A549 (cell line): Measurements from ENCODE around the gene TBL1X. TPM values are rescaled to one million over a fixed set of nuclear protein-coding genes. Genes with fewer than 3 reads are reported as not detected.

Source experiments
- ATAC-seq, 2 experiments: fragments of 200-7000 bp in 1 of 2; fragments of >200 bp in 1 of 2; cut with Nextera tagmentation in 1 of 2; cut with Tn5 transposase in 1 of 2; 3 replicates each; pipeline versions ENCODE4 v1.8.0 to v1.9.1; 2018 to 2020; ENCODE audit warnings: mild to moderate bottlenecking in 1 of 2, moderate library complexity in 1 of 2
- CTCF ChIA-PET: fragments of 300-600 bp; sonication (Branson Sonifier 250); formaldehyde crosslinking; extraction: SDS; loops from one replicate; lab custom pipeline; 2021; ENCODE audit warnings: antibody characterized with exemption, inconsistent platforms; lab: Yijun Ruan, JAX
- POLR2A ChIA-PET: fragments of 350-600 bp; formaldehyde crosslinking; extraction: SDS; loops from one replicate; lab custom pipeline; 2021; ENCODE audit warnings: antibody characterized with exemption, inconsistent platforms; lab: Yijun Ruan, JAX
- DNase-seq, 2 experiments: peaks; one replicate each; pipeline versions ENCODE4 v3.0.0 to v3.0.0-alpha.2; 2011 to 2016; ENCODE audit warnings: low read depth in 1 of 2, low spot score in 1 of 2
- FAIRE-seq: peaks from 2 replicates; lab custom pipeline; 2011; peaks lifted over from hg19 to GRCh38; lab: Jason Lieb, UNC
- H3K27ac ChIP-seq, 2 experiments: fragments of >200 bp; sonication (Bioruptor Twin); formaldehyde crosslinking; 3 replicates each; pipeline ENCODE4 v1.5.1; 2016 to 2017
- H3K4me1 ChIP-seq: fragments of >200 bp; sonication (Bioruptor Twin); formaldehyde crosslinking; 3 replicates; pipeline ENCODE4 v1.6.1; 2016
- H3K4me2 ChIP-seq: fragments of >200 bp; sonication (Bioruptor Twin); formaldehyde crosslinking; 3 replicates; pipeline ENCODE4 v1.6.1; 2016
- H3K4me3 ChIP-seq: fragments of >200 bp; sonication (Bioruptor Twin); formaldehyde crosslinking; 3 replicates; pipeline ENCODE4 v1.5.1; 2016
- H3K9me3 ChIP-seq: fragments of >200 bp; sonication (Bioruptor Twin); formaldehyde crosslinking; 3 replicates; pipeline ENCODE4 v1.6.1; 2016
- CBX2 ChIP-seq: fragments of 200-600 bp; sonication (generic); IDR thresholded peaks from 2 replicates; pipeline ENCODE4 v1.6.1; 2016; ENCODE audit warnings: low read depth, mild to moderate bottlenecking, borderline replicate concordance
- CHD4 ChIP-seq: fragments of 200-600 bp; sonication (generic); IDR thresholded peaks from 2 replicates; pipeline ENCODE4 v1.6.1; 2016; ENCODE audit warnings: antibody characterized with exemption, mild to moderate bottlenecking, borderline replicate concordance
- E2F6 ChIP-seq: IDR thresholded peaks from 2 replicates; pipeline ENCODE4 v1.6.1; 2012; ENCODE audit warnings: low read depth, borderline replicate concordance
- EHF ChIP-seq: fragments of 250-450 bp; sonication (Bioruptor Pico); IDR thresholded peaks from 2 replicates; pipeline ENCODE4 v1.5.0; 2020; ENCODE audit warnings: mild to moderate bottlenecking
- EHMT2 ChIP-seq: fragments of 200-600 bp; sonication (generic); IDR thresholded peaks from 2 replicates; pipeline ENCODE4 v1.6.1; 2016; ENCODE audit warnings: antibody characterized with exemption, low read depth, mild to moderate bottlenecking, moderate library complexity
- ESRRA ChIP-seq: fragments of 150-350 bp; IDR thresholded peaks from 2 replicates; pipeline ENCODE4 v1.6.1; 2014; ENCODE audit warnings: mild to moderate bottlenecking, low read length, borderline replicate concordance
- FOXS1 ChIP-seq: fragments of 250-450 bp; sonication (Bioruptor Pico); IDR thresholded peaks from 2 replicates; pipeline ENCODE4 v1.5.0; 2020; ENCODE audit warnings: mild to moderate bottlenecking, moderate library complexity
- HDAC2 ChIP-seq: fragments of 200-600 bp; sonication (generic); IDR thresholded peaks from 2 replicates; pipeline ENCODE4 v1.6.1; 2016
- HMGXB4 ChIP-seq: fragments of 250-450 bp; sonication (Bioruptor Pico); IDR thresholded peaks from 2 replicates; pipeline ENCODE4 v1.5.0; 2021; ENCODE audit warnings: mild to moderate bottlenecking, moderate library complexity, borderline replicate concordance
- HOXB13 ChIP-seq: fragments of 250-450 bp; sonication (Bioruptor Pico); IDR thresholded peaks from 2 replicates; pipeline ENCODE4 v1.5.0; 2020; ENCODE audit warnings: low read depth, mild to moderate bottlenecking, moderate library complexity
- HOXB5 ChIP-seq: fragments of 250-450 bp; sonication (Bioruptor Pico); IDR thresholded peaks from 2 replicates; pipeline ENCODE4 v1.5.0; 2020; ENCODE audit warnings: mild to moderate bottlenecking, moderate library complexity
- JUNB ChIP-seq: fragments of >200 bp; sonication (Bioruptor Twin); formaldehyde crosslinking; IDR thresholded peaks from 2 replicates; pipeline ENCODE4 v1.6.1; 2016
- KDM5A ChIP-seq: fragments of 200-600 bp; sonication (generic); IDR thresholded peaks from 2 replicates; pipeline ENCODE4 v1.6.1; 2016; ENCODE audit warnings: antibody characterized with exemption, mild to moderate bottlenecking
- MAFK ChIP-seq: fragments of 450-650 bp; IDR thresholded peaks from 2 replicates; pipeline ENCODE4 v1.6.1; 2014; ENCODE audit not compliant: partially characterized antibody
- MAX ChIP-seq: IDR thresholded peaks from 2 replicates; pipeline ENCODE4 v1.6.1; 2012
- NPAS2 ChIP-seq: fragments of 250-450 bp; sonication (Bioruptor Pico); IDR thresholded peaks from 2 replicates; pipeline ENCODE4 v1.8.0; 2022; ENCODE audit warnings: mild to moderate bottlenecking, moderate library complexity, borderline replicate concordance
- NR3C1 ChIP-seq: fragments of >200 bp; sonication (Bioruptor Twin); formaldehyde crosslinking; IDR thresholded peaks from 3 replicates; pipeline ENCODE4 v1.6.1; 2017
- PBX3 ChIP-seq: IDR thresholded peaks from 2 replicates; pipeline ENCODE4 v1.6.1; 2012
- PHF8 ChIP-seq: fragments of 200-600 bp; sonication (generic); IDR thresholded peaks from 2 replicates; pipeline ENCODE4 v1.6.1; 2016; ENCODE audit warnings: low read depth, mild to moderate bottlenecking, antibody characterized with exemption, moderate library complexity, borderline replicate concordance
- POLR2A ChIP-seq: IDR thresholded peaks from 2 replicates; pipeline ENCODE4 v1.6.1; 2012; ENCODE audit warnings: mild to moderate bottlenecking, low read length
- POLR2AphosphoS2 ChIP-seq: conservative IDR thresholded peaks from 2 replicates; pipeline ENCODE4 v1.6.1; 2012; ENCODE audit warnings: low read length, improper control_type of control experiment, inconsistent platforms
- RAD21 ChIP-seq, 2 experiments: fragments of >200 bp in 1 of 2; sonication (Bioruptor Twin) in 1 of 2; formaldehyde crosslinking in 1 of 2; IDR thresholded peaks in 1 of 2; conservative IDR thresholded peaks in 1 of 2; 2 replicates in 1 of 2; 3 replicates in 1 of 2; pipeline ENCODE4 v1.6.1; 2012 to 2018; ENCODE audit warnings: inconsistent platforms in 1 of 2
- RARB ChIP-seq: fragments of 250-450 bp; sonication (Bioruptor Pico); IDR thresholded peaks from 2 replicates; pipeline ENCODE4 v1.8.0; 2021; ENCODE audit warnings: mild to moderate bottlenecking, moderate library complexity
- SMC3 ChIP-seq: fragments of >200 bp; sonication (Bioruptor Twin); formaldehyde crosslinking; IDR thresholded peaks from 3 replicates; pipeline ENCODE4 v1.6.1; 2018; ENCODE audit warnings: inconsistent platforms
- ZFP36 ChIP-seq: fragments of 450-650 bp; IDR thresholded peaks from 2 replicates; pipeline ENCODE4 v1.6.1; 2014; ENCODE audit warnings: borderline replicate concordance; ENCODE audit not compliant: partially characterized antibody
- WGBS: methylation state at CpG from one replicate; pipeline ENCODE4 v1.1.6; 2017; ENCODE audit errors: missing lambda C conversion rate; 5-methylcytosine and 5-hydroxymethylcytosine counted together
- polyA plus RNA-seq, 4 experiments: library from polyadenylated mRNA; depleted of rRNA in 3 of 4; stranded (reverse); fragments of >200 nt; fragmentation: RNase III in 1 of 4; extraction: RNeasy Plus Mini Kit Qiagen cat#74134 plus additional on column Dnase treatment in 1 of 4; gene quantifications; 2 replicates in 3 of 4; 3 replicates in 1 of 4; pipeline ENCODE4 v1.2.3, GENCODE V29; 2011 to 2017

Gene TBL1X
- polyA plus RNA-seq, 2 of the 4 experiments (the other 2 are of a cell fraction) = 14.6 to 18.0 TPM

- FAIRE-seq (no peak), DNase-seq (no peak), ATAC-seq (no peak)
- Histone ChIP-seq H3K4me1 (no peaks in the 10 kb centered on the region), H3K27ac (no peak overlapping the region), H3K4me3 (no peak overlapping the region), H3K9me3 (no peaks in the 10 kb centered on the region), H3K4me2 (no peak overlapping the region)
- CTCF ChIA-PET = no interaction called here
- WGBS = 90% methylated on average over 1 of the region's 1 CpG
- TF ChIP-seq E2F6 (no peak), PHF8 (no peak), POLR2AphosphoS2 (no peak), NPAS2 (CRISPR knock-in tag) (no peak), POLR2A (no peak), MAFK (no peak), SMC3 (no peak), EHMT2 (no peak), CHD4 (no peak), FOXS1 (CRISPR knock-in tag) (no peak), ZFP36 (no peak), HOXB5 (CRISPR knock-in tag) (no peak), HMGXB4 (CRISPR knock-in tag) (no peak), RARB (no peak)
- POLR2A ChIA-PET = no interaction called here
Measured at GRCh38 chrX:9436812-9437211, 28.0 kb upstream of the TBL1X start.

GRCh38 chrX:9438933-9439494 lies 25.8 kb upstream of the TBL1X start:
- H3K4me3 ChIP-seq = no peak overlapping the region
- no peak overlapping the region for H3K4me2 ChIP-seq
- ChIA-PET POLR2A (no interaction called here), CTCF (no interaction called here)
- FAIRE-seq = no peak
- no peak for ATAC-seq
- no peaks in the 10 kb centered on the region for H3K4me1 ChIP-seq
- no peaks in the 10 kb centered on the region for H3K9me3 ChIP-seq
- TF ChIP-seq PHF8 (no peak), E2F6 (no peak), HOXB13 (CRISPR knock-in tag) (no peak), EHF (CRISPR knock-in tag) (no peak), NR3C1 (no peak), JUNB (no peak), HDAC2 (no peak), RAD21 (conservative IDR thresholded peaks at IDR 0.05 in 1 of 2, IDR thresholded peaks at IDR 0.05 in 1 of 2) (no peak), MAX (no peak), CBX2 (no peak), PBX3 (no peak), POLR2A (no peak), ESRRA (no peak), NPAS2 (CRISPR knock-in tag) (no peak), KDM5A (no peak)
- 94% methylated on average over 2 of the region's 3 CpGs for WGBS
- no peak for DNase-seq
- no peak overlapping the region for H3K27ac ChIP-seq
